Neural cell (in vitro differentiated cells): ENCODE measurements around the gene ASS1.

ENCODE experiments used
- CTCF ChIP-seq: fragments of 450-650 bp; IDR thresholded peaks from 2 replicates; pipeline ENCODE4 v1.5.1; 2014; ENCODE audit warnings: antibody characterized with exemption, mild to moderate bottlenecking, moderate library complexity; ENCODE audit not compliant: poor library complexity, severe bottlenecking
- EZH2 ChIP-seq: fragments of 200-600, 300-800 bp; shearing (Covaris generic), sonication (generic); IDR thresholded peaks from 2 replicates; pipeline ENCODE4 v1.6.1; 2014; ENCODE audit warnings: antibody characterized with exemption, low read length, borderline replicate concordance, mild to moderate bottlenecking; ENCODE audit not compliant: insufficient read depth, poor library complexity, severe bottlenecking
- MXI1 ChIP-seq: fragments of 450-650 bp; conservative IDR thresholded peaks from 2 replicates; pipeline ENCODE4 v1.6.1; 2014; ENCODE audit warnings: antibody characterized with exemption, mild to moderate bottlenecking; ENCODE audit not compliant: poor library complexity, severe bottlenecking
- POLR2AphosphoS5 ChIP-seq: IDR thresholded peaks from 2 replicates; pipeline ENCODE4 v1.6.1; 2012
- RAD21 ChIP-seq: fragments of 450-650 bp; conservative IDR thresholded peaks from 2 replicates; pipeline ENCODE4 v1.6.1; 2014; ENCODE audit warnings: antibody characterized with exemption, mild to moderate bottlenecking, moderate library complexity
- REST ChIP-seq: IDR thresholded peaks from 2 replicates; pipeline ENCODE4 v1.6.1; 2012; ENCODE audit warnings: borderline replicate concordance
- TAF1 ChIP-seq: IDR thresholded peaks from 2 replicates; pipeline ENCODE4 v1.6.1; 2012; ENCODE audit warnings: low read depth

- TF ChIP-seq CTCF (no peak), POLR2AphosphoS5 (no peak), EZH2 (no peak), MXI1 (no peak), TAF1 (no peak), RAD21 (no peak), REST (no peak)
Observed at GRCh38 chr9:130450344-130451003, 5.7 kb downstream of the ASS1 start.
